ENCODE results near the gene CACFD1. TPM values are rescaled to one million over a fixed set of nuclear protein-coding genes. Genes with fewer than 3 reads are reported as not detected.
A peak's percentile ranks its signal among the peaks of the same experiment; 100 is the strongest.
"Not testable (repeated sequence)": the region's sequence is repeated elsewhere in the genome, so short reads cannot be mapped to it uniquely, and the experiment has no call there.

CACFD1 gene
- total RNA-seq, 1 donor from 2014 or later = 79.3 TPM

DNA sequence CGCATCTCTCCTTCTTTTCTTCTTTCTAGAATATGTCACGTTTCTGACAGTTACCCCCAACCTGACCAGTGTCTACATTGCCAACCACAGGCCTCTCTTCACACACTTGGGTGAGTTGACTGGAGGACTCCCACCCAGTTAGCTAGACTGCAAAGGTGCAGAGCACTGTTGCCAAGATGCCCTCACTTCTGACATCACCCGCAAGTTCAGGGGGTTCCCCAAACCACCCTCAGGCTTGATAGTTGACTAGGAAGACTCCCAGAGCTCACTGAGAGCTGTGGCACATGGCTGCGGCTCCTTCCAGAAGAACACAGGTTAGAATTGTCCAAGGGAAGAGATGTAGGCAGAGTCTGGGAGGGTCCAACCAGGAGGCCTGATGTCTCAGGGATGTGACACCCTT, 20.4 kb upstream of the CACFD1 start:
- DNase-seq (ENCODE audit: low spot score) = no peak

DNA sequence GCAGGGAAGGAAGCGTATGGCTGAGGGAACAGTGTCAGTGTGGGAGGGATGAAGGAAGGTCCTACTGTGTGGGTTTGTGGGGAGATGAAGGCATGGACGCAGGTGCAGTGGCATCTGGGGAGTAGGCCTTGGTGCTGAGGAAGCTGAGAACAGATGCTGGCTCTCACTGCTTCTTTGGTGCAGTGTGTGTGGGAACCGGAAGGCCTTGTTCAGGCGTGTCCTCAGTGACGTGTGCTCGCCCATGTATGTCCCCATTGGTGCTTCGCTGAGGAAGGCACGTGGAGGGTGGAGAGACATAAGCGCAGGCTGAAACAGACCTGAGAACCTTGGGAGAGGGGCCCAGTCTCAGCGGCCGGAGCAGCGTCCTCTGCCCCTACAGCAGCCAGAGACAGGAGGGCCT, 18.9 kb upstream of the CACFD1 start:
- no peak for DNase-seq (ENCODE audit: low spot score)

GRCh38 chr9:133441571-133441970, 18.2 kb upstream of the CACFD1 start:
- no peak for DNase-seq (ENCODE audit: low spot score)

DNA sequence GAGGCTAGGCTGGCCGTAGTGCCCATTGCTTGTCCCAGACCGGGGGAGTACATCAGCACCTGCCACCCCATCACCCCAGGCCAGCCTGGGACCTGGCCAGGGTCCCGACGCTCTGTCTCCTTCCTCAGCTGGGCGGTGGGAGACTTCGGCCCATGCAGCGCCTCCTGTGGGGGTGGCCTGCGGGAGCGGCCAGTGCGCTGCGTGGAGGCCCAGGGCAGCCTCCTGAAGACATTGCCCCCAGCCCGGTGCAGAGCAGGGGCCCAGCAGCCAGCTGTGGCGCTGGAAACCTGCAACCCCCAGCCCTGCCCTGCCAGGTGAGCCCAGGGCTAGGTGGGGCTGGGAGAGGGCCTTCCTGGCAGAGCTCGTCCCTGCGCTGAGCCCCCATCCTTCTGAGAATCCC, 16.5 kb upstream of the CACFD1 start:
- no peak for DNase-seq (ENCODE audit: low spot score)

DNA sequence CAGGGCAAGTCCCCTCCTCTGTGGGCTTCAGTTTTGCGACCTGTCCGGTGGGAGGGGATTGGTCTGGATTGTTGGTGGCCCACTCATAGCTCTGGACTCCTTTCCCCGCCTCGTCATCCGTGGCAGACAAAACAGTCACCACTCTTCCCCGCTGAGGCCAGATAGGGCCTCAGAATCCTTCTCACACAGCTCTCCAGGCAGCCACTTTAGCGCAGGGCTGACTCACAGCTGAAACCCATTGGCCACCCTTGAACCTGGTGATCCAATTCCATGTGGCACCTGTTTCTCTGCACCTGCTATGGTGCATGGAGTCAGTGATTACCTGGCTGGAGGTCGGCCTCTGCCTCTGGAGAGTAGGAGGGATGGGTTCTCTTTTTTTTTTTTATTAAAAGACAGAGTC, 15.8 kb upstream of the CACFD1 start:
- no peak for DNase-seq (ENCODE audit: low spot score)

GRCh38 chr9:133445293-133445969, 14.3 kb upstream of the CACFD1 start:
- no peak for DNase-seq (ENCODE audit: low spot score)

DNA sequence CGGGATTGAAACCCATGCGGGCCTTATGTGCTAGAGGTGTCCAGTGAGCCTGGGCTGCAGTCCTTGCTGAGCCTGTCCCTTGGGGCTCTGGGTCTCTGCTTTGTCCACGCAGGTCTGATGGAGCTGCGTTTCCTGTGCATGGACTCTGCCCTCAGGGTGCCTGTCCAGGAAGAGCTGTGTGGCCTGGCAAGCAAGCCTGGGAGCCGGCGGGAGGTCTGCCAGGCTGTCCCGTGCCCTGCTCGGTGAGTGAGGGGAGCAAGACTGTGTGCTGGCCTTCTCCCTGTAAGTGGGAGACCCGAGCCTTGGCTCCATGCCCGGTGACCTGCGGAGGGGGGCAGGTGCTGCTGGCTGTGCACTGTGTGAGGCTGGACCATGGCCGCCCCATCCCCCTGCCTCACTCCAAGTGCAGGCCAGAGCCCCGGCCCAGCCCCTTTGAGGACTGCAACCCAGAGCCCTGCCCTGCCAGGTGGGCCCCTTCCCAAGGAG, 11.2 kb upstream of the CACFD1 start:
- peak; percentile 64 for DNase-seq (ENCODE audit: low spot score)

GRCh38 chr9:133449760-133450159, 10.0 kb upstream of the CACFD1 start:
- DNase-seq (ENCODE audit: low spot score) = peak; percentile 87

DNA sequence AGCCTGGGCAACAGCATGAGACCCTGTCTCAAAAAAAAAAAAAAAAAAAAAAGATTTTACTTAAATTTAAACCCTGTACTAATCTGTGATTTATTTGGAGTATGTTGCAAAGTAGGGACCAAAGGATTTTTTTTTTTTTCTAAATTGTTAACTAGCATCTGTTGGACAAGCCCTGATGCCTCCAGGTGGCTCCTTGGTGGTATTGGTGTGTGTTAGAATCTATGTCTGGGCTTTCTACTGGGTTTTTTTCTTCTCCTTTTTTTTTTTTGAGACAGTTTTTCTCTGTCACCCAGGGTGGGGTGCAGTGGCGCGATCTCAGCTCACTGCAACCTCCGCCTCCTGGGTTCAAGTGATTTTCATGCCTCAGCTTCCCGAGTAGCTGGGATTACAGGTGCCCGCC, 7.9 kb upstream of the CACFD1 start:
- DNase-seq (ENCODE audit: low spot score) = not testable (repeated sequence)

GRCh38 chr9:133452562-133452961, 7.2 kb upstream of the CACFD1 start:
- DNase-seq (ENCODE audit: low spot score) = no peak

- DNase-seq (ENCODE audit: low spot score) = no peak
These were observed 6.1 kb upstream of the CACFD1 start for GRCh38 chr9:133453651-133454050.

DNA sequence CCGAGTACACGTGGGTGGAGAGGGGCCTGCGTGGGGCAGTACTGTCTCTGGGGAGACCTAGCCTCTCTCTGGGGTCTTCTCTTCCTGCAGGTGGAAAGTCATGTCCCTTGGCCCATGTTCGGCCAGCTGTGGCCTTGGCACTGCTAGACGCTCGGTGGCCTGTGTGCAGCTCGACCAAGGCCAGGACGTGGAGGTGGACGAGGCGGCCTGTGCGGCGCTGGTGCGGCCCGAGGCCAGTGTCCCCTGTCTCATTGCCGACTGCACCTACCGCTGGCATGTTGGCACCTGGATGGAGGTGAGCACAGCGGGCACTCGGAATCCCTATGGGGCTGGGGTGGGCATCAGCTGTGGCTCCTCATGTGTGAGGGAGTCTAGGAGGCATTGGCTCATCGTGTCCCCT, 5.5 kb upstream of the CACFD1 start:
- no peak for DNase-seq (ENCODE audit: low spot score)

GRCh38 chr9:133454943-133455673, 4.7 kb upstream of the CACFD1 start:
- DNase-seq (ENCODE audit: low spot score) = no peak

DNA sequence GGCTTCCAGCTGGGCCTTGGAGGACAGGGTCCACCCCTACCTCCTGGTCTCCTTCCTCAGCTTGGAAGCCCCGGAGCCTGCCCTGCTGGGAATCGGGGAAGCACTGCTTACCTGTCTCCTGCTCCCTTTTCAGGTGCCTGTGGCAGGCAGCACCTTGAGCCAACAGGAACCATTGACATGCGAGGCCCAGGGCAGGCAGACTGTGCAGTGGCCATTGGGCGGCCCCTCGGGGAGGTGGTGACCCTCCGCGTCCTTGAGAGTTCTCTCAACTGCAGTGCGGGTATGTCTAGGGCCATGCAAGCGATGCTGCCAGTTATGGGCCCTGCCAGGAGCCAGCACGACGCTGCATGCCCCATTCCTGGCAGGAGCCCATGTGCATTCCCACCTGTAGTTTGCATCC, 3.8 kb upstream of the CACFD1 start:
- DNase-seq (ENCODE audit: low spot score) = no peak

DNA sequence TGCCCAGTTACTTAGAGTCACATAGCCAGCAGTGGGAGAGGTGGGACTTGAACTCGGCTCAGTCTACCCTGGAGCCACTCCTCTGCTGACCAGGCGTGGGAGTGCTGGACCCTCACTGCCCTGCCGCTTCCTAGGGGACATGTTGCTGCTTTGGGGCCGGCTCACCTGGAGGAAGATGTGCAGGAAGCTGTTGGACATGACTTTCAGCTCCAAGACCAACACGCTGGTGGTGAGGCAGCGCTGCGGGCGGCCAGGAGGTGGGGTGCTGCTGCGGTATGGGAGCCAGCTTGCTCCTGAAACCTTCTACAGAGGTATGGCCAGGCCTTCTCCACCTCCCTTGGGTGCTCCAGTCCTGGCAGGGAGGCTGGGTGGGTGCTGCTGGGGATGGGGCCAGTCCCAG, 3.4 kb upstream of the CACFD1 start:
- no peak for DNase-seq (ENCODE audit: low spot score)

DNA sequence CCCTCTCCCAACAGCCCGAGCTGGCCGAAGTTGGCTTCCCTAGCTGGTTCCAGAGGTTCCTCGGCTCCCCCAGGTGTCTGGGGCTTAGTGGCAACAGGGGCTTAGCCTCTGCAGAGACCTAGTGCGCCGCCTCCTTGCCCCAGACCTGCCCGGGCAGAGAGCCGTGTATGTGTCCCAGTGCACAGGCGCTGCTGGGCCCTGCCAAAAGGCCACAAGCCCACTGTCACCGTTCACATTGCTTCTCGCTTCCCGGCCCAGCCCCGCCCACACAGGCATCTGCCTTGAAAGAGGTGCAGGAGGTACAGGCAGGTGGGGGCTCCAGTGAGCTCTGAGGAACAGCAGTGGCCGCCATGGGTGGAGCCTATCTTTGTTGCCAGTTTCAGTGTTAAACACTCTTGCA, 2.5 kb upstream of the CACFD1 start:
- no peak for DNase-seq (ENCODE audit: low spot score)

DNA sequence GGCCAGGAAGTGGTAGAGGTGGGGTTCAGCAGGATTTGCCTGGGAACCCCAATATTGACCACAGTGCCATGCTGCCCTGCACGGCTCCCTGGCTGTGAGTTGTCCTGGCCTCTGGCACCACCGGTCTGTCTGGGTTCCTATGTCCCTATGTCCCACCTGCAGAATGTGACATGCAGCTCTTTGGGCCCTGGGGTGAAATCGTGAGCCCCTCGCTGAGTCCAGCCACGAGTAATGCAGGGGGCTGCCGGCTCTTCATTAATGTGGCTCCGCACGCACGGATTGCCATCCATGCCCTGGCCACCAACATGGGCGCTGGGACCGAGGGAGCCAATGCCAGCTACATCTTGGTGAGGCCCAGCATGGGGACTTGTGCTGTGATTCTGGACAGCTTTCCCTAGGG, 2.0 kb upstream of the CACFD1 start:
- DNase-seq (ENCODE audit: low spot score) = no peak

DNA sequence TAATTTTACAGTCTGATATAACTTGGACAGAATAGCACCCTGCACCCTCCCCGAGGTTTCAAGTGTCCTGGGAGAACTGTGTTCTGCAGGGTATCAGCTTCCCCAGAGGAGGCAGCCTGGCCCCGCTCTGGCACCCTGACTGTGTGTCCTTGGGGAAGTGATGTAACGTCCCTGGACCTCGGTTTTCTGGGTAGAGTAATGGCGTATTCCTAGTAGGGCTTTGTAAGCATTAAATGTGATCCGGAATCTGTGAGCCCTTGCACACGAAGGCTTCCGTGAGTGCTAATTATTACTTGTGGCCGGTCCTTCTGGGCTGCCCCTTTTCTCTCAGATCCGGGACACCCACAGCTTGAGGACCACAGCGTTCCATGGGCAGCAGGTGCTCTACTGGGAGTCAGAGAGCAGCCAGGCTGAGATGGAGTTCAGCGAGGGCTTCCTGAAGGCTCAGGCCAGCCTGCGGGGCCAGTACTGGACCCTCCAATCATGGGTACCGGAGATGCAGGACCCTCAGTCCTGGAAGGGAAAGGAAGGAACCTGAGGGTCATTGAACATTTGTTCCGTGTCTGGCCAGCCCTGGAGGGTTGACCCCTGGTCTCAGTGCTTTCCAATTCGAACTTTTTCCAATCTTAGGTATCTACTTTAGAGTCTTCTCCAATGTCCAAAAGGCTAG, 1.0 kb upstream of the CACFD1 start:
- DNase-seq (ENCODE audit: low spot score) = no peak

GRCh38 chr9:133460405-133461175, 812 bp downstream of the CACFD1 start:
- peak; percentile 43 for DNase-seq (ENCODE audit: low spot score)

DNA sequence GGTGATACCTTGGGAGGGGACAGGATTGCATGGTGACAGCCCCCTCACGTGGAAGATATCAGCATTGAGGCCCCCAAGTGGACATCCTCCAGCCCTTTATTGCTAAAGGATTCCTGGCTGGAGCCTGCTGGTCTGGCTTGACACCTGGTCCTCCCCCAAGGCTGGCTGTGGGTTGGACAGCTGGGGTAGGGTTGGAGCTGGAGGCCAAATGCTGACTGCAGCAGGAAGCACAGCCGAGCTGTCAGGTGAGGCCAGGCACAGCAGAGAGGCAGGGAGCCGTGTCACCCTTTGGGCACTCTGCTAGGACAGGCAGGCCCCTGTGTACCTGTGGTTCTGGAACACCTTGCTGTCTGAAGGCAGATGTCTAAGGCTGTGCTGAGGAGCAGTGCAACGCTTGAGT, 2.2 kb downstream of the CACFD1 start:
- DNase-seq (ENCODE audit: low spot score) = no peak

GRCh38 chr9:133463234-133463863, 3.6 kb downstream of the CACFD1 start:
- DNase-seq (ENCODE audit: low spot score) = no peak

Data from mucosa of gallbladder (tissue), 1 donor.